HG02981 (cell line): Measurements from ENCODE around the gene PRDM8.
"Not testable (repeated sequence)": the region's sequence is repeated elsewhere in the genome, so short reads cannot be mapped to it uniquely, and the experiment has no call there.

Source experiments
- ATAC-seq: cut with Tn5 transposase; IDR thresholded peaks from one replicate; pipeline ENCODE4 v1.9.1; 2021; ENCODE audit warnings: mild to moderate bottlenecking, moderate library complexity; ENCODE audit not compliant: unreplicated experiment

Gene PRDM8

GRCh38 chr4:80225595-80225994 is 28.3 kb downstream of the PRDM8 start:
- no peak for ATAC-seq

- no peak for ATAC-seq
Observed at GRCh38 chr4:80226094-80226493, 28.8 kb downstream of the PRDM8 start.

- ATAC-seq = no peak
Observed at GRCh38 chr4:80228460-80228859, 31.2 kb downstream of the PRDM8 start.

- ATAC-seq = no peak
Observed at GRCh38 chr4:80229128-80229527, 31.8 kb downstream of the PRDM8 start.

GRCh38 chr4:80229590-80229989 is 32.3 kb downstream of the PRDM8 start:
- ATAC-seq = peak; percentile 96

GRCh38 chr4:80231180-80231579 is 33.9 kb downstream of the PRDM8 start:
- no peak for ATAC-seq

GRCh38 chr4:80232707-80233370 is 35.5 kb downstream of the PRDM8 start:
- ATAC-seq = no peak

GRCh38 chr4:80233390-80233789 is 36.1 kb downstream of the PRDM8 start:
- ATAC-seq = no peak

- ATAC-seq = no peak
Observed at GRCh38 chr4:80235451-80235850, 38.1 kb downstream of the PRDM8 start.

GRCh38 chr4:80237992-80238391 is 40.7 kb downstream of the PRDM8 start:
- no peak for ATAC-seq

GRCh38 chr4:80239480-80240150 is 42.3 kb downstream of the PRDM8 start:
- no peak for ATAC-seq

- peak; percentile 74 for ATAC-seq
Observed at GRCh38 chr4:80240976-80241375, 43.7 kb downstream of the PRDM8 start.

- ATAC-seq = no peak
Observed at GRCh38 chr4:80243274-80244018, 46.1 kb downstream of the PRDM8 start.

GRCh38 chr4:80247484-80247883 is 50.2 kb downstream of the PRDM8 start:
- not testable (repeated sequence) for ATAC-seq

- no peak for ATAC-seq
Observed at GRCh38 chr4:80249144-80249543, 51.8 kb downstream of the PRDM8 start.

- no peak for ATAC-seq
Observed at GRCh38 chr4:80252427-80252826, 55.1 kb downstream of the PRDM8 start.

- no peak for ATAC-seq
Observed at GRCh38 chr4:80252953-80253352, 55.6 kb downstream of the PRDM8 start.

- ATAC-seq = no peak
Observed at GRCh38 chr4:80253510-80253909, 56.2 kb downstream of the PRDM8 start.
